MCF 10A (cell line): ENCODE measurements around the gene ZBTB46. TPM values are rescaled to one million over a fixed set of nuclear protein-coding genes. Genes with fewer than 3 reads are reported as not detected.
"Not testable (repeated sequence)": the region's sequence is repeated elsewhere in the genome, so short reads cannot be mapped to it uniquely, and the experiment has no call there.

ENCODE experiments used
- BruUV-seq: library from RNA; stranded (reverse); fragments of 400-500 nt; replicated peaks from 2 replicates; lab custom pipeline; 2021; lab: Mats Ljungman, UMichigan
- CTCF ChIA-PET: fragments of 300-600 bp; sonication (Branson Sonifier 250); formaldehyde crosslinking; extraction: SDS; loops from one replicate; lab custom pipeline; 2021; ENCODE audit warnings: antibody characterized with exemption, inconsistent platforms; lab: Yijun Ruan, JAX
- POLR2A ChIA-PET: fragments of 300-600, 350-650 bp; sonication (Branson Sonifier 250); formaldehyde crosslinking; extraction: SDS; loops from one replicate; lab custom pipeline; 2020; ENCODE audit warnings: antibody characterized with exemption, inconsistent platforms; lab: Yijun Ruan, JAX
- DNase-seq: peaks from one replicate; pipeline ENCODE4 v3.0.0-alpha.2; 2018; ENCODE audit not compliant: unreplicated experiment
- H3K27ac Mint-ChIP-seq: one replicate; pipeline ENCODE4 v1.8.0; 2022; ENCODE audit warnings: mild to moderate bottlenecking, low read depth, mixed read lengths; ENCODE audit not compliant: unreplicated experiment
- H3K27me3 Mint-ChIP-seq: one replicate; pipeline ENCODE4 v1.8.0; 2022; ENCODE audit warnings: mixed read lengths; ENCODE audit not compliant: insufficient read depth, unreplicated experiment
- H3K36me3 Mint-ChIP-seq: one replicate; pipeline ENCODE4 v1.8.0; 2022; ENCODE audit warnings: mild to moderate bottlenecking, moderate library complexity, mixed read lengths; ENCODE audit not compliant: insufficient read depth, unreplicated experiment
- H3K4me1 Mint-ChIP-seq: one replicate; pipeline ENCODE4 v1.8.0; 2022; ENCODE audit warnings: mixed read lengths; ENCODE audit not compliant: insufficient read depth, unreplicated experiment
- H3K4me3 Mint-ChIP-seq: one replicate; pipeline ENCODE4 v1.8.0; 2022; ENCODE audit warnings: mild to moderate bottlenecking, moderate library complexity, mixed read lengths; ENCODE audit not compliant: unreplicated experiment
- H3K9me3 Mint-ChIP-seq: one replicate; pipeline ENCODE4 v1.8.0; 2022; ENCODE audit warnings: mixed read lengths; ENCODE audit not compliant: unreplicated experiment
- intact Hi-C: fragments of 100-400 bp; cut with micrococcal nuclease; formaldehyde crosslinking; loops from 2 replicates; pipeline ENCODE4 v1.14.1; 2022
- total RNA-seq: library from RNA; stranded (reverse); gene quantifications from 2 replicates; pipeline ENCODE4 v1.2.3, GENCODE V29; 2022
- TF ChIP-seq, protein P1 (sequence below): fragments of 200-600 bp; IDR thresholded peaks from one replicate; pipeline ENCODE4 v1.8.0; 2022; ENCODE audit warnings: antibody characterized with exemption, mild to moderate bottlenecking; ENCODE audit not compliant: unreplicated experiment

ZBTB46 gene
- total RNA-seq, 1 experiment from 2014 or later, result 0.63 TPM

DNA sequence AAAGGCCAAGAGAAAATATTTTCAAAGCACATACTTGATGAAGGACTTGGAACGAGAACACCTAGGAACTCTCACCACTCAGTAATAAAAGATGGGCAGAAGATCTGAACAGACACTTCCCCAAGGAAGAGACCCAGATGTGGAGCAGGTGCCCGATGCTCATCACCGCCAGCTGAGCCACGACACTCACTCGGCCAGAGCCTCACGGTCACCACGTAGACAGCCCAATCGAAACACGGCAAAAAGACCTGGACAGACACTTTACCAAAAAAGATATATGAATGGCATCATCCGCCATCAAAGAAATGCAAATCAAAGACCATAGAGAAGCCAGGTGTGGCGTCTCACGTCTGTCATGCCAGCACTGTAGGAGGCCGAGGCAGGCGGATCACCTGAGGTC lies 49.9 kb downstream of the ZBTB46 start:
- H3K9me3 Mint-ChIP-seq, result no peaks in the 10 kb centered on the region
- H3K4me1 Mint-ChIP-seq, result peaks cover 9% of the 10 kb centered on the region
- ChIA-PET CTCF (no interaction called here), POLR2A (no interaction called here)
- H3K36me3 Mint-ChIP-seq, result no peaks in the 10 kb centered on the region
- no peaks in the 10 kb centered on the region for H3K27me3 Mint-ChIP-seq
- H3K27ac Mint-ChIP-seq, result no peak overlapping the region
- intact Hi-C loops, result no loop called here
- TF ChIP-seq, protein P1, sequence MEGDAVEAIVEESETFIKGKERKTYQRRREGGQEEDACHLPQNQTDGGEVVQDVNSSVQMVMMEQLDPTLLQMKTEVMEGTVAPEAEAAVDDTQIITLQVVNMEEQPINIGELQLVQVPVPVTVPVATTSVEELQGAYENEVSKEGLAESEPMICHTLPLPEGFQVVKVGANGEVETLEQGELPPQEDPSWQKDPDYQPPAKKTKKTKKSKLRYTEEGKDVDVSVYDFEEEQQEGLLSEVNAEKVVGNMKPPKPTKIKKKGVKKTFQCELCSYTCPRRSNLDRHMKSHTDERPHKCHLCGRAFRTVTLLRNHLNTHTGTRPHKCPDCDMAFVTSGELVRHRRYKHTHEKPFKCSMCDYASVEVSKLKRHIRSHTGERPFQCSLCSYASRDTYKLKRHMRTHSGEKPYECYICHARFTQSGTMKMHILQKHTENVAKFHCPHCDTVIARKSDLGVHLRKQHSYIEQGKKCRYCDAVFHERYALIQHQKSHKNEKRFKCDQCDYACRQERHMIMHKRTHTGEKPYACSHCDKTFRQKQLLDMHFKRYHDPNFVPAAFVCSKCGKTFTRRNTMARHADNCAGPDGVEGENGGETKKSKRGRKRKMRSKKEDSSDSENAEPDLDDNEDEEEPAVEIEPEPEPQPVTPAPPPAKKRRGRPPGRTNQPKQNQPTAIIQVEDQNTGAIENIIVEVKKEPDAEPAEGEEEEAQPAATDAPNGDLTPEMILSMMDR, result no peak
- H3K4me3 Mint-ChIP-seq, result no peak overlapping the region
- no peak for DNase-seq
- no TSS peak for BruUV-seq

DNA sequence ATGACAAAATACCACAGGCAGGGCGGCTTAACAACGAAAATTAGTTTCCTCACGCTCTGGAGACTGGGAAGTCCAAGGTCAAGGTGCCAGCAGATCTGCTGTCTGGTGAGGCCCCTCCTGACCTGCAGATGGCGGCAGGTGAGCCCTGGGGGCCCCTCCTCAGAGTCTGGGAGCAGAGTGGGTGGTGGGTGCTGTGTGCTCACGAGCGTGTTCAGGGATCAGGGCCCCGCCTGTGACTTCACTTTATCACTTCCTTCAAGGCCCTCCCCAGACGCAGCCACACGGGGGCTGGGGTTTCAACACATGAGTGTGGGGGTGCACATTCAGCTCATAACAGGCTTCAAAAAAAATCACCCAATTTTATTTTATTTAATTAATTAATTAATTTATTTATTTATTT lies 52.2 kb downstream of the ZBTB46 start:
- ChIA-PET POLR2A (interaction anchor here (0.7 kb wide), 1 partner anchor 23 kb away, joined by 3 read pairs; no protein-coding TSS in a partner anchor), CTCF (interaction anchor here (0.7 to 1.2 kb wide), 3 partner anchors 9 to 556 kb away, joined by 3 read pairs; no protein-coding TSS in a partner anchor)
- DNase-seq, result no peak
- Mint-ChIP-seq H3K4me1 (peaks cover 9% of the 10 kb centered on the region), H3K4me3 (no peak overlapping the region), H3K9me3 (no peaks in the 10 kb centered on the region), H3K36me3 (no peaks in the 10 kb centered on the region), H3K27ac (no peak overlapping the region), H3K27me3 (no peaks in the 10 kb centered on the region)
- intact Hi-C loops, result no loop called here
- no TSS peak for BruUV-seq
- TF ChIP-seq, protein P1, result no peak

DNA sequence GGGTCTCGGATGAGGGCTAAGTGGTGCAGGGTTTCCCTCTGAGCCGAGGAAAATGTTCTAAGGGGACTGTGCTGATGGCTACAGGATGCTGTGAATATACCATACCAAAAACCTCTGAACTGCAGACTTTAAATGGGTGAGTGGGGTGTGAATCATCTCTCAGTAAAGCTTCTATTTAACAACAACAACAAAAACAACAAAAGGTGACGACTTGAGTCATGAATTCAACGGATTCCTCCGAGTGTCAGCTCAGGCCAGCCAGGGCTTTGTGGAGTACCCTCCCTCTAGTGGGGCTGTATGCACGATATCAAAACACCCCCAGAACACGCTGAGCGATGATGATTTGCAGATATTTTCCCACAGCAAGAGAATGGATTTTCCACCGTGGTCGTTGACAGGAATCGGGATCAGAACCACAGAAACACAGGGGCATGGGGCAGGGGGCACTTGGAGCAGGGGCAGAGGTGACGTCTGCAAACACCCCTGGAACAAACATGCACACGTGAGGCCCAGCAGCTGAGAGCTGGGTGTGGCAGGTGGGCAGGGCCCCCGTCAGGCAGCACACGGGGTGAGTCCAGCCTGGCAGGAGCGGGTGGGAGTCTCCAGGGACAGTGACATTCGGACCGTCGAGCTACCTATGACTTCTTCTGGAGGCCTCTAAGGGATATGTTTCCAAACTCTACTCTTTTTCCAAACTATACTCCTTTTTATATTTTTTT lies 52.9 kb downstream of the ZBTB46 start:
- intact Hi-C loops, result no loop called here
- Mint-ChIP-seq H3K27me3 (no peaks in the 10 kb centered on the region), H3K36me3 (no peaks in the 10 kb centered on the region), H3K27ac (no peak overlapping the region), H3K4me3 (no peak overlapping the region), H3K9me3 (no peaks in the 10 kb centered on the region), H3K4me1 (peaks cover 9% of the 10 kb centered on the region)
- POLR2A ChIA-PET, result interaction anchor here (0.6 to 1.0 kb wide), 3 partner anchors 22 to 68 kb away, joined by 3 read pairs; no protein-coding TSS in a partner anchor
- CTCF ChIA-PET, result interaction anchor here (0.7 to 1.2 kb wide), 4 partner anchors 9 to 555 kb away, joined by 3 to 4 read pairs (median 3); no protein-coding TSS in a partner anchor
- DNase-seq, result no peak
- no TSS peak for BruUV-seq
- TF ChIP-seq, protein P1, result no peak

DNA sequence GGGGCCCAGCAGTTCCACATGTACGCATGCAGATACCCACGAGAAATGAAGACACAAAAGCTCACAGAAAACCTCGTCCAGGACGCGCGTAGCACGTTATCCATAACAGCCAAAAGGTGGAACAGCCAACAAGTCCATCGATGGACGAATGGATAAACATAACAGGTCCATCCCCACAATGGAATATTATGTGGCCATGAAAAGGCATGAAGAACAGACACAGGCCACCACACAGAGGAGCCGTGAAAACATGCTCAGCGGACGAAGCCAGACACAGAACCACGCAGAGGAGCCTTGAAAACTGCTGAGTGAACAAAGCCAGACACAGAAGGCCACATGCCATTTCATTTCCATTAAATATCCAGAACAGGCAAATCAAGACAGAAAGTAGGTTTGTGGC lies 53.5 kb downstream of the ZBTB46 start:
- intact Hi-C loops, result no loop called here
- Mint-ChIP-seq H3K4me1 (peaks cover 9% of the 10 kb centered on the region), H3K36me3 (no peaks in the 10 kb centered on the region), H3K9me3 (no peaks in the 10 kb centered on the region), H3K27ac (no peak overlapping the region), H3K27me3 (no peaks in the 10 kb centered on the region), H3K4me3 (no peak overlapping the region)
- ChIA-PET POLR2A (interaction anchor here (1.0 kb wide), 1 partner anchor 32 kb away, joined by 3 read pairs; no protein-coding TSS in a partner anchor), CTCF (interaction anchor here (0.6 to 1.2 kb wide), 3 partner anchors 8 to 196 kb away, joined by 3 to 4 read pairs (median 3); no protein-coding TSS in a partner anchor)
- no peak for DNase-seq
- TF ChIP-seq, protein P1, result no peak
- BruUV-seq, result no TSS peak

DNA sequence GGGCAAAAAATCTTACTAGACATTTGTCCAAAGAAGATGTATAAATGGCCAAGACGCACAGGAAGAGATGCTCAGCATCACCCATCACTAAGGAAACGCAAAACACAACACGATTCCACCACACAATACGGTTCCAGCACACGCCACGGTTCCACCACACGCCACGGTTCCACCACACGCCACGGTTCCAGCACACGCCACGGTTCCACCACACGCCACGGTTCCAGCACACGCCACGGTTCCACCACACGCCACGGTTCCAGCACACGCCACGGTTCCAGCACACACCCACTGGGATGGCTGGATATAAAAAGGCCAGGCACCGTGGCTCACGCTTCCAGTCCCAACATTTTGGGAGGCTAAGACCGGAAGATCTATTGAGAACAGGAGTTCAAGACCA lies 54.2 kb downstream of the ZBTB46 start:
- H3K9me3 Mint-ChIP-seq, H3K27ac Mint-ChIP-seq, H3K4me1 Mint-ChIP-seq, POLR2A ChIA-PET, BruUV-seq, H3K27me3 Mint-ChIP-seq, H3K4me3 Mint-ChIP-seq, DNase-seq, H3K36me3 Mint-ChIP-seq, intact Hi-C loops: not testable (repeated sequence)
- CTCF ChIA-PET, result interaction anchor here (0.6 to 0.7 kb wide), 2 partner anchors 9 to 53 kb away, joined by 3 read pairs; no protein-coding TSS in a partner anchor
